K562 (cell line): ENCODE measurements around the gene C10orf71. TPM values are rescaled to one million over a fixed set of nuclear protein-coding genes. Genes with fewer than 3 reads are reported as not detected.

Source experiments
- ATAC-seq: fragments of 200-7000 bp; cut with Tn5 transposase; 3 replicates; pipeline ENCODE4 v1.9.1; 2020; ENCODE audit warnings: moderate library complexity
- BruUV-seq: library from RNA; stranded (reverse); fragments of 400-500 nt; replicated peaks from 2 replicates; lab custom pipeline; 2021; lab: Mats Ljungman, UMichigan
- CTCF ChIA-PET: fragments of 300-600 bp; formaldehyde crosslinking; extraction: SDS; loops from one replicate; lab custom pipeline; 2021; ENCODE audit warnings: low intra/inter-chr PET ratio; lab: Yijun Ruan, JAX
- POLR2A ChIA-PET: fragments of 300-600, 350-650 bp; sonication (Branson Sonifier 250); formaldehyde crosslinking; extraction: SDS; loops from one replicate; lab custom pipeline; 2021; ENCODE audit warnings: antibody characterized with exemption, inconsistent platforms; lab: Yijun Ruan, JAX
- DNase-seq, 4 experiments: peaks; one replicate each; pipeline versions ENCODE4 v3.0.0 to v3.0.0-alpha.2; 2011 to 2018; ENCODE audit warnings: low spot score in 3 of 4, mixed read lengths in 3 of 4; ENCODE audit errors: extremely low read depth in 1 of 4
- FAIRE-seq: peaks from 2 replicates; lab custom pipeline; 2011; peaks lifted over from hg19 to GRCh38; lab: Jason Lieb, UNC
- H2AFZ ChIP-seq: 2 replicates; pipeline ENCODE4 v1.6.0; 2011; ENCODE audit warnings: low read depth, low read length, control low read depth, inconsistent platforms
- H3K27ac ChIP-seq: fragments of 200-600 bp; 3 replicates; pipeline ENCODE4 v1.8.0; 2011; ENCODE audit warnings: low read depth, mild to moderate bottlenecking, control low read depth, inconsistent platforms, low read length, moderate library complexity, mixed read lengths; ENCODE audit errors: extremely low read depth
- H3K27me3 ChIP-seq, 2 experiments: fragments of 300-600 bp in 1 of 2; 2 replicates in 1 of 2; 3 replicates in 1 of 2; pipeline versions ENCODE4 v1.6.0 to v1.8.0; 2011; ENCODE audit warnings: inconsistent platforms in 2 of 2, low read length in 2 of 2, mild to moderate bottlenecking in 1 of 2, mixed read lengths in 1 of 2, moderate library complexity in 1 of 2; ENCODE audit not compliant: control insufficient read depth in 2 of 2, insufficient read depth in 2 of 2
- H3K36me3 ChIP-seq: fragments of 300-600 bp; 3 replicates; pipeline ENCODE4 v1.8.0; 2011; ENCODE audit warnings: mild to moderate bottlenecking, low read length, inconsistent platforms; ENCODE audit not compliant: control insufficient read depth, insufficient read depth
- H3K4me1 ChIP-seq, 2 experiments: fragments of 200-600 bp in 1 of 2; replicated peaks in 1 of 2; 2 replicates in 1 of 2; 3 replicates in 1 of 2; pipeline versions ENCODE4 v1.5.1 to v1.8.0; 2011; ENCODE audit warnings: inconsistent platforms in 2 of 2, low read length in 2 of 2, mild to moderate bottlenecking in 1 of 2, mixed read lengths in 1 of 2, moderate library complexity in 1 of 2; ENCODE audit not compliant: control insufficient read depth in 2 of 2, insufficient read depth in 2 of 2
- H3K4me2 ChIP-seq: 2 replicates; pipeline ENCODE4 v1.6.1; 2011; ENCODE audit warnings: low read length, control low read depth, inconsistent platforms, mixed read lengths; ENCODE audit not compliant: insufficient read depth
- H3K4me3 ChIP-seq: fragments of 200-600 bp; sonication (generic), shearing (Covaris generic); 2 replicates; pipeline ENCODE4 v1.5.1; 2016; ENCODE audit warnings: control low read depth, inconsistent platforms
- H3K79me2 ChIP-seq: fragments of 200-600 bp; 3 replicates; pipeline ENCODE4 v1.8.0; 2011; ENCODE audit warnings: low read length, inconsistent platforms; ENCODE audit not compliant: control insufficient read depth, insufficient read depth
- H3K9ac ChIP-seq, 2 experiments: 2 replicates each; pipeline versions ENCODE4 v1.6.0 to v1.6.1; 2011; ENCODE audit warnings: low read depth in 2 of 2, low read length in 2 of 2, control low read depth in 1 of 2, inconsistent platforms in 1 of 2, mild to moderate bottlenecking in 1 of 2, mixed read lengths in 1 of 2; ENCODE audit not compliant: insufficient read depth in 1 of 2
- H3K9me1 ChIP-seq: one replicate; pipeline ENCODE4 v1.6.0; 2011; ENCODE audit warnings: inconsistent platforms, mild to moderate bottlenecking, low read length, moderate library complexity; ENCODE audit not compliant: control insufficient read depth, insufficient read depth
- H3K9me3 ChIP-seq: replicated peaks from 2 replicates; pipeline ENCODE4 v1.5.1; 2011; ENCODE audit warnings: low read depth, low read length, inconsistent platforms; ENCODE audit not compliant: control insufficient read depth, insufficient read depth
- H4K20me1 ChIP-seq: replicated peaks from 2 replicates; pipeline ENCODE4 v1.6.1; 2011; ENCODE audit warnings: low read length, inconsistent platforms, mixed read lengths; ENCODE audit not compliant: control insufficient read depth, insufficient read depth
- DMBX1 ChIP-seq: fragments of 250-450 bp; sonication (Bioruptor Pico); IDR thresholded peaks from 2 replicates; pipeline ENCODE4 v1.8.0; 2022; ENCODE audit warnings: inconsistent platforms, mild to moderate bottlenecking, moderate library complexity, borderline replicate concordance
- IFI16 ChIP-seq: fragments of 250-450 bp; sonication (Bioruptor Pico); IDR thresholded peaks from 2 replicates; pipeline ENCODE4 v2.1.2; 2022; ENCODE audit warnings: mild to moderate bottlenecking, inconsistent platforms
- NFIC ChIP-seq: fragments of 450-650 bp; IDR thresholded peaks from 2 replicates; pipeline ENCODE4 v1.6.1; 2017; ENCODE audit warnings: mild to moderate bottlenecking, inconsistent platforms
- SOX6 ChIP-seq: fragments of 450-650 bp; IDR thresholded peaks from 2 replicates; pipeline ENCODE4 v1.6.1; 2014; ENCODE audit warnings: mild to moderate bottlenecking
- ZNF707 ChIP-seq: fragments of 250-450 bp; sonication (Bioruptor Pico); conservative IDR thresholded peaks from 2 replicates; pipeline ENCODE4 v1.8.0; 2022; ENCODE audit warnings: inconsistent platforms, mild to moderate bottlenecking, moderate library complexity
- WGBS: fragments of 100-300 bp; shearing (Covaris generic); methylation state at CpG from one replicate; pipeline ENCODE4 v1.1.6; 2016; ENCODE audit warnings: low coverage, mixed read lengths; ENCODE audit not compliant: insufficient coverage; ENCODE audit errors: missing lambda C conversion rate; 5-methylcytosine and 5-hydroxymethylcytosine counted together
- in situ Hi-C: fragments of 300-500 bp; cut with MboI; formaldehyde crosslinking; loops from 4 replicates; pipeline ENCODE4 v1.15.0; 2018; ENCODE audit warnings: inconsistent platforms, mixed read lengths
- intact Hi-C: fragments of 100-400 bp; cut with micrococcal nuclease; formaldehyde crosslinking; loops from 2 replicates; pipeline ENCODE4 v1.14.2; 2022
- polyA plus RNA-seq, 8 experiments: library from polyadenylated mRNA; depleted of rRNA in 4 of 8; stranded (reverse) in 5 of 8; unstranded in 3 of 8; fragments of >200 nt; fragmentation: Nextera tagmentation in 2 of 8; fragmentation: Illumina TruSeq in 1 of 8; extraction: Ambion mirVana in 2 of 8; extraction: Trizol in 1 of 8; gene quantifications; 2 replicates each; pipeline versions ENCODE4 v1.2.1 to v1.2.3, GENCODE V29; 2011 to 2014; ENCODE audit warnings: inconsistent platforms in 1 of 8, missing spikeins in 1 of 8
- total RNA-seq, 7 experiments: library from RNA; depleted of rRNA in 6 of 7; stranded (reverse); fragments of >200 nt in 6 of 7; fragmentation: Illumina TruSeq in 2 of 7; extraction: Trizol in 2 of 7; gene quantifications; 2 replicates each; pipeline versions ENCODE4 v1.2.1 to v1.2.3, GENCODE V29; 2011 to 2021; ENCODE audit warnings: low replicate concordance in 1 of 7

The C10orf71 gene
- total and polyA plus RNA-seq, 9 of the 15 experiments (the other 6 are each of a cell fraction or from before 2014, with no cell fraction given): 0.06 to 4.5 (median 1.3) TPM

- DNase-seq (no peak), FAIRE-seq (no peak), ATAC-seq (no peak)
- H2AFZ ChIP-seq: no peak overlapping the region
- ChIA-PET POLR2A (no interaction called here), CTCF (no interaction called here)
- intact Hi-C loops (no loop called here), in situ Hi-C loops (no loop called here)
- 61% methylated on average over 7 of the region's 7 CpGs for WGBS
- no peaks in the 10 kb centered on the region for H3K9me3 ChIP-seq
- H3K79me2 ChIP-seq: no peaks in the 10 kb centered on the region
- TF ChIP-seq SOX6 (no peak), ZNF707 (CRISPR knock-in tag) (no peak), NFIC (no peak), DMBX1 (no peak), IFI16 (CRISPR knock-in tag) (no peak)
- H3K4me1 ChIP-seq: peaks cover 0 to 3% of the 10 kb centered on the region in 2 experiments; a peak in 3 of 5 replicates
- H3K27me3 ChIP-seq: no peaks in the 10 kb centered on the region
- no peak overlapping the region for H3K4me2 ChIP-seq
- H3K9ac ChIP-seq: no peak overlapping the region
- H3K4me3 ChIP-seq: no peak overlapping the region
- H4K20me1 ChIP-seq: no peaks in the 10 kb centered on the region; the same call in 1 of the 2 replicates
- H3K27ac ChIP-seq: no peak overlapping the region
- BruUV-seq: no TSS peak
- H3K9me1 ChIP-seq: no peaks in the 10 kb centered on the region
- peaks cover 4% of the 10 kb centered on the region; the same call in 1 of the 3 replicates for H3K36me3 ChIP-seq
Observed at GRCh38 chr10:49312246-49312869, 13.4 kb downstream of the C10orf71 start.
